Mucosa of stomach (tissue), 1 donor: ENCODE results near the gene ASXL3.

Source experiments
- H3K27me3 ChIP-seq: one replicate; pipeline ENCODE4 v1.7.0; 2013; ENCODE audit warnings: mild to moderate bottlenecking, low read length; ENCODE audit not compliant: control insufficient read depth, insufficient read depth
- H3K36me3 ChIP-seq: one replicate; pipeline ENCODE4 v1.7.0; 2013; ENCODE audit warnings: low read length; ENCODE audit not compliant: control insufficient read depth, insufficient read depth
- H3K4me1 ChIP-seq: one replicate; pipeline ENCODE4 v1.7.0; 2013; ENCODE audit warnings: mild to moderate bottlenecking, low read length; ENCODE audit not compliant: control insufficient read depth, insufficient read depth
- H3K4me3 ChIP-seq: one replicate; pipeline ENCODE4 v1.7.0; 2013; ENCODE audit warnings: low read length
- H3K9ac ChIP-seq: one replicate; pipeline ENCODE4 v1.7.0; 2013; ENCODE audit warnings: mild to moderate bottlenecking, low read length, moderate library complexity
- H3K9me3 ChIP-seq: one replicate; pipeline ENCODE4 v1.7.0; 2013; ENCODE audit warnings: mild to moderate bottlenecking, low read length, moderate library complexity; ENCODE audit not compliant: control insufficient read depth
- donor health status: Pancreatic carcinoma.

ASXL3 gene

GRCh38 chr18:33571998-33572787, 5.8 kb upstream of the ASXL3 start:
- no peaks in the 10 kb centered on the region for H3K36me3 ChIP-seq

DNA sequence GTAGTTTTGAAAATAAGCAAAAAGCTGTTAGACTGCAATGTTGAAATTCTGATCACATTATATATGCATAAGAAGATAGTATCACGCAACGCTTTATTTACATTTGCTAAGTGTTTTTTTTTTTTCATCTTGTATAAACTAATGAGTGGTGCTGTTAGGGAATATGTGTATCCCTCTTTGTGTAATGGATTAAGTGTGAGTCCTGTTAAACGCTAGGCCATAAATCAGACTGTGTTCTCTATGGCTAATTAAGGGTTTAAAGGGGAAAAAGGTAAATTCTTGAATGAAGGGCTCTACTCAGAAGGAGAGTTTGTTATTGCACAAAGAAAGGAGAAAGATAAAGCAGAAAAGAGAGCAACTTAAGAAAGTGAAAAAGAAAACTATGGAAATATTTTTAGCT, 4.8 kb upstream of the ASXL3 start:
- no peaks in the 10 kb centered on the region for H3K27me3 ChIP-seq
- no peaks in the 10 kb centered on the region for H3K36me3 ChIP-seq
- H3K9me3 ChIP-seq = no peaks in the 10 kb centered on the region
- H3K4me1 ChIP-seq = no peaks in the 10 kb centered on the region
- no peak overlapping the region for H3K4me3 ChIP-seq
- no peak overlapping the region for H3K9ac ChIP-seq

More at GRCh38 chr18:33571998-33572787, 5.8 kb upstream of the ASXL3 start:
- Histone ChIP-seq H3K9me3 (no peaks in the 10 kb centered on the region), H3K4me1 (no peaks in the 10 kb centered on the region), H3K4me3 (no peak overlapping the region), H3K9ac (no peak overlapping the region), H3K27me3 (no peaks in the 10 kb centered on the region)

GRCh38 chr18:33575451-33575850, 2.6 kb upstream of the ASXL3 start:
- H3K4me1 ChIP-seq = no peaks in the 10 kb centered on the region
- H3K4me3 ChIP-seq = no peak overlapping the region
- no peaks in the 10 kb centered on the region for H3K9me3 ChIP-seq
- H3K9ac ChIP-seq = no peak overlapping the region
- no peaks in the 10 kb centered on the region for H3K36me3 ChIP-seq
- H3K27me3 ChIP-seq = no peaks in the 10 kb centered on the region

- H3K27me3 ChIP-seq = no peaks in the 10 kb centered on the region
Observed at GRCh38 chr18:33576999-33577646, 896 bp upstream of the ASXL3 start.

DNA sequence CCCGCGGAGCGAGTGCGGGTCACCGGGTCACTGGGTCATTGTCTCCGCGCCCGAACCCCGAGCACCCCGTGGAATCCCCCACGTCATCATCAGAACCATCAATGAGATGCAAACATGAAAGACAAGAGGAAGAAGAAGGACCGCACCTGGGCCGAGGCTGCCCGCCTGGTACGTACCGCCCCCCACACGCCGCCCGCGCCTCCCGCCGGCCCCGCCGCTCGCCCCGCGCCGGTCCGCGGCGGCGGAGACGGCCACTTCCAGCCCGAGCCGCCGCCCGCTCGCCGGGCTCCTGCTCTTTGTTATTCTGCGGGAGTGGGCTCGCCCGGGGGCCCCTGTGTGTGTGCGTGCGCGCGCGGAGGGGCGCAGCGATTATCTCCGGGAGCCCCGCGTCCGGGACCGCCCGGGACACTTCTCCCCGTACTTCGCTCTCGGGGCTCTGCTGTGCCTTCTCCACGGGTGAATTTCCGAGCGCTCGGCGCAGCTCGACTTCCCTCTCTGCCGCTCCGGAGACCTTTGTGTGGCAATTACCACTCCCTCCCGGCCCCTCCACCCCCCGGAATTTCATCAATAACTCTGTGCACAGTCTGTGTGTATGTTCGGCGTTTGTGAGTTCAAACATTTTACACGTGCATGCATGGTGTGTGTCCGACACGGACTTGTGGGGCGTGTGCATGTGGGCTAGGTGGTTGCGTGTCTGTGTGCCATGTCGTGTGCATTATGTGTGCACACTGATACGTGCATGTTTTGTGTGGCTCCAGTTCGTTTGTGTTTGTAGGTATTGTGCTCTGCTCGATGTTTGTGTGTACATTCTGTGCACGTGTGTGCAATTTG, 714 bp downstream of the ASXL3 start:
- H3K4me1 ChIP-seq = no peaks in the 10 kb centered on the region
- peak overlapping the region; percentile 41 for H3K9ac ChIP-seq
- H3K9me3 ChIP-seq = no peaks in the 10 kb centered on the region
- peak overlapping the region; percentile 57 for H3K4me3 ChIP-seq
- no peaks in the 10 kb centered on the region for H3K27me3 ChIP-seq
- H3K36me3 ChIP-seq = no peaks in the 10 kb centered on the region

More at GRCh38 chr18:33576999-33577646, 896 bp upstream of the ASXL3 start:
- H3K9ac ChIP-seq = peak overlapping the region; percentile 69
- H3K4me1 ChIP-seq = no peaks in the 10 kb centered on the region
- no peaks in the 10 kb centered on the region for H3K36me3 ChIP-seq
- no peaks in the 10 kb centered on the region for H3K9me3 ChIP-seq
- no peak overlapping the region for H3K4me3 ChIP-seq

DNA sequence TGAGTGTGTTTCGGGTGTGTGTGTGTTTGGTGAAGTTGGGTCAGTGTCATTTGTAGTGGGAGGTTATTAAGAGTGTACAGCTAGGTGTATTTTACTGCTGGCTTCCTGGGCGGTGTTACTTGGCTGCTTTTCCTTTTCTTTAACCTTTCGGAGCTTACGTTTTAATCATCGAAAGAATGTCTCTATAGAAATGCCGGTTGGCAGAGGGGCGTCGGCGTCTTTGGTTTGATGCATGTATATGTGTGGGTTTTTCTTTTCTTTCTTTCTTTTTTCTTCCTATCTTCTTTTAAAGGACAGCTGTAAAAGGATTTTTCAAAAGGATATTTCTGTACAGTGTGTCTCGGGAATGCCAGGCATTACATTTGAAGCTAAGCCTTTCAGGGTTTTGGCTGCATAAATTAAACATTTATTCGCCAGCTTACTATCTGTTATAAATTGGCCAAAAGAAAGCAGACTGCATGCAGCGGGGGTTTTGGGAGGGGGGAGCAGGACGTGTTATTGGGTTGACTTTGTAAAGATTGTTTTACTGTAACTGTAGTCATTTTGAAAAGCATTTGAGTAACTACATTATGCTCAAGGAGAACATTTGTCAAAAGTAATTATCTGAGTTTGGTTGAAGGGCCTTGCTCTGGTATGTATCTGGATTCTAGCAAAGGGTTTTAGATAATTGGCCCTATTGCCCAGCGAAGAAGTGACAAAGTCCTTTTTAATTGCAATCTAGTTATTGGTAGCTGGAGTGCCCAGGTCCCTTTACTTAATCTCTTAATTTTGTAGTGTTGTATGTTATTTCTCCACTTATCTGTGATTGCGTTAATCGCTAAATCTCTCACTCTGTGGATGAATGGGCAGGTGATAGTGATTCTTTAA, 1.6 kb downstream of the ASXL3 start:
- Histone ChIP-seq H3K27me3 (no peaks in the 10 kb centered on the region), H3K9me3 (no peaks in the 10 kb centered on the region), H3K9ac (no peak overlapping the region), H3K36me3 (no peaks in the 10 kb centered on the region), H3K4me3 (peak overlapping the region; percentile 57), H3K4me1 (no peaks in the 10 kb centered on the region)

GRCh38 chr18:33580546-33580945, 2.5 kb downstream of the ASXL3 start:
- Histone ChIP-seq H3K4me3 (no peak overlapping the region), H3K36me3 (no peaks in the 10 kb centered on the region), H3K27me3 (no peaks in the 10 kb centered on the region), H3K4me1 (no peaks in the 10 kb centered on the region), H3K9me3 (no peaks in the 10 kb centered on the region), H3K9ac (no peak overlapping the region)

DNA sequence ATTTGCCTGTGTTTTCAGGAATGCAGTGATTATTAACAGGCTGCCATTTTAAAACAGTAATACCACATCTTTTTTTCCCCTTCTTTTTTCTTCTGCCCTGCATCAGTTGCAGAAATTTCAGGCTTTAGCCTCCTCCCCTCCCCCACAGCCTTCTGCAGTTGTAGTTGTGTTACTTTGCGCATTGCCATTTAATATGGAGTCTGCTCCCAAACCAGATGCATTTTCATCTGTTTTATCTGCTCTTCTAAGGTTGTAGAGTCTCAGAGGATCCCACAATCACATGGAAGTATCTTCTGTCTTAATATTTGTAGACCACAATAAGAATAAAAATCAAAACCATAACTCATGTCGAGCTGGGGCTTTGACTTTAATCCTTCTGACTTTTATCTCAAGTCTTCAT, 3.8 kb downstream of the ASXL3 start:
- no peak overlapping the region for H3K4me3 ChIP-seq
- no peaks in the 10 kb centered on the region for H3K36me3 ChIP-seq
- no peaks in the 10 kb centered on the region for H3K9me3 ChIP-seq
- H3K4me1 ChIP-seq = no peaks in the 10 kb centered on the region
- H3K27me3 ChIP-seq = no peaks in the 10 kb centered on the region
- no peak overlapping the region for H3K9ac ChIP-seq

- Histone ChIP-seq H3K36me3 (no peaks in the 10 kb centered on the region), H3K27me3 (no peaks in the 10 kb centered on the region), H3K4me1 (no peaks in the 10 kb centered on the region)
Observed at GRCh38 chr18:33583901-33584300, 5.9 kb downstream of the ASXL3 start.

DNA sequence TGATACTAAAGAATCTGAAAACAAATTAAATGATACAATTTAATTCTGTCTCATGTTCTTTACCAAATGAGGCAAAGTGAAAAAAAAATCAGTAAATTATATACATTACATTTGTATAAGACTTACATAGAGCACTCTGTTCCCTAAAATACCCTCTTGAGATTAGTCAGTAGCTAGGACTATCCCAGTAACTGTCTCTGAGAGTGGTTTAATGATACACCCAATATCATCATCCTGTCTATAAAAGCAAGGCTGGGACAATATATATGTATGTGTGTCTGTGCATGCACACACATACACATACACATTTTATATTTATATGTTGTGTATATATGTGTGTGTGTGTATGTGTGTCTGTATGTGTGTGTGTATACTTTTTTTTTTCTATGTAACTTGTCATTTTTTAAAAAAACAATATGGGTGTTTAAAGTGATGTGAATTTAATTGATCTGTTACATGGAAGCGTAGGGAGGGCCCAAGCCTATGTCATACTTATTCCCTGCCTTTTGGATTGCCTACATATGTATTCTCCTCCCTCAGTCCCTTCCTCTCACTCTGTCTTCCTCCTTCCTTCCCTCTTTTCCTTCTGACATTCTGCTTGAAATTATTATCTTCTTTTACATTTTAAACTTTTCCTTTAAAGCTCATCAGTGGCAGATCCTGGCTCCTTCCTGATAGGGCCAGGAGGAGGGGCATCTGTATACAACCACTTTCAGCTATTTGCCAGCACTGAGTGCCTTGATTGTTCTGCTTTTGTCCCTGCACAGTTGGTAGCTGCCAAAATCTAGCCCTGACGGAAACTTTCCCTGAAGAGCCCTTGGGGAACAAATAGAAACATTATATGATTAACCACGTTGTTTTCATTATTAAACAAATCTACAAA, 6.8 kb downstream of the ASXL3 start:
- no peaks in the 10 kb centered on the region for H3K4me1 ChIP-seq
- H3K9ac ChIP-seq = no peak overlapping the region
- no peaks in the 10 kb centered on the region for H3K27me3 ChIP-seq
- no peak overlapping the region for H3K4me3 ChIP-seq
- no peaks in the 10 kb centered on the region for H3K9me3 ChIP-seq
- no peaks in the 10 kb centered on the region for H3K36me3 ChIP-seq

More at GRCh38 chr18:33583901-33584300, 5.9 kb downstream of the ASXL3 start:
- H3K4me3 ChIP-seq = no peak overlapping the region
- no peaks in the 10 kb centered on the region for H3K9me3 ChIP-seq
- H3K9ac ChIP-seq = no peak overlapping the region

DNA sequence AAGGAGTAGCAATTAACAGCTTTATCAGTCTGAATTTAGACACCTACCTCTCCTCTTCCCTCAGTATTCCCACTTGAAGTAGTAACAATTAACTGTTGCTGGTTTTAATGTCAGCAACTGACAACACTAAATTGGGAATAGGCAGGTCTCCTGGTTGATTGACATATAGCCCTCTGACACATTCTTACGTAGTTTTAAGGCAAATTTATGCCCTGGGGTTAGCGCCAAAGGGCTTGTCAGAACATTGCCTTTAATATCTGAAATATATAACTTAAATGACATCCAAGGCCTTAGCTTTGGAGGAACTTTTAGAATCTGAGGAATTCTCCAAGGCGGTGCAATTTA, 7.4 kb downstream of the ASXL3 start:
- H3K27me3 ChIP-seq = no peaks in the 10 kb centered on the region
- H3K4me3 ChIP-seq = no peak overlapping the region
- H3K9me3 ChIP-seq = no peaks in the 10 kb centered on the region
- no peaks in the 10 kb centered on the region for H3K4me1 ChIP-seq
- no peaks in the 10 kb centered on the region for H3K36me3 ChIP-seq
- no peak overlapping the region for H3K9ac ChIP-seq
